ENCODE results near the gene CORO6. TPM values are rescaled to one million over a fixed set of nuclear protein-coding genes. Genes with fewer than 3 reads are reported as not detected.

Gene CORO6
- total and polyA plus RNA-seq, 2 of the 13 experiments (the other 11 are each of a cell fraction or from before 2014, with no cell fraction given) = 0.42 to 0.82 TPM

- no peak for TF ChIP-seq CEBPZ (IDR thresholded peaks at IDR 0.05; ENCODE audit: low read length)
- no peak for TF ChIP-seq ZBTB42 (CRISPR knock-in tag; IDR thresholded peaks at IDR 0.05)
- TF ChIP-seq ZNF441 (CRISPR knock-in tag; IDR thresholded peaks at IDR 0.05; ENCODE audit: borderline replicate concordance) = no peak
- TF ChIP-seq SRSF1 (optimal IDR thresholded peaks at IDR 0.05; ENCODE audit: low read depth, low read length) = peak; percentile 55
- no peak; the same call in 1 of the 2 replicates for TF ChIP-seq IRF2 (CRISPR knock-in tag; IDR thresholded peaks at IDR 0.05)
- no peak for TF ChIP-seq ZBTB33 (CRISPR knock-in tag; IDR thresholded peaks at IDR 0.05)
- TF ChIP-seq NFYB (CRISPR knock-in tag; IDR thresholded peaks at IDR 0.05) = peak; percentile 6; the same call in 1 of the 2 replicates
- TF ChIP-seq ZBED4 (CRISPR knock-in tag; IDR thresholded peaks at IDR 0.05; ENCODE audit: borderline replicate concordance) = peak; percentile 82; the same call in 1 of the 2 replicates
- no peak for TF ChIP-seq ZNF547 (CRISPR knock-in tag; IDR thresholded peaks at IDR 0.05)
- 0 out of 2 replicates have a peak, but pooled peaks have one; percentile 13 for TF ChIP-seq RBAK (CRISPR knock-in tag; IDR thresholded peaks at IDR 0.05)
- peak; percentile 68 for TF ChIP-seq ZNF235 (CRISPR knock-in tag; IDR thresholded peaks at IDR 0.05; ENCODE audit: borderline replicate concordance)
- no peak for TF ChIP-seq FLYWCH1 (CRISPR knock-in tag; IDR thresholded peaks at IDR 0.05)
- TF ChIP-seq ZNF788 (CRISPR knock-in tag; IDR thresholded peaks at IDR 0.05; ENCODE audit: borderline replicate concordance) = peak; percentile 15; the same call in 1 of the 2 replicates
- TF ChIP-seq KLF12 (CRISPR knock-in tag; IDR thresholded peaks at IDR 0.05; ENCODE audit: borderline replicate concordance) = peak; percentile 74; the same call in 1 of the 2 replicates
- no peak for TF ChIP-seq HOMEZ (CRISPR knock-in tag; IDR thresholded peaks at IDR 0.05; ENCODE audit: low read depth)
- TF ChIP-seq NFKB2 (CRISPR knock-in tag; IDR thresholded peaks at IDR 0.05; ENCODE audit: borderline replicate concordance) = 0 out of 2 replicates have a peak, but pooled peaks have one; percentile 60
Measured at GRCh38 chr17:29568331-29569244, 54.1 kb downstream of the CORO6 start, which contains the start of gene TP53I13 (continued).
